HepG2 (cell line): ENCODE results near the gene TRAPPC10. TPM values are rescaled to one million over a fixed set of nuclear protein-coding genes. Genes with fewer than 3 reads are reported as not detected.

Source experiments
- BCL6 ChIP-seq: IDR thresholded peaks from 2 replicates; pipeline ENCODE4 v1.6.1; 2016; ENCODE audit warnings: missing genetic modification reagents, missing compliant biosample characterization
- FOXK2 ChIP-seq: fragments of 450-650 bp; IDR thresholded peaks from 2 replicates; pipeline ENCODE4 v1.6.1; 2016
- HNF4G ChIP-seq, 2 experiments: sonication (generic) in 1 of 2; formaldehyde crosslinking in 1 of 2; IDR thresholded peaks; 2 replicates each; pipeline versions ENCODE4 v1.4.0 to v1.6.1; 2011 to 2020; ENCODE audit warnings: borderline replicate concordance in 2 of 2, low read depth in 2 of 2, mild to moderate bottlenecking in 2 of 2, low read length in 1 of 2, missing genetic modification reagents in 1 of 2, moderate library complexity in 1 of 2
- MTA1 ChIP-seq: sonication (generic); formaldehyde crosslinking; IDR thresholded peaks from 2 replicates; pipeline ENCODE4 v1.4.0; 2020; ENCODE audit warnings: missing genetic modification reagents, mild to moderate bottlenecking, borderline replicate concordance
- RAD21 ChIP-seq: fragments of 450-650 bp; formaldehyde crosslinking; IDR thresholded peaks from 2 replicates; pipeline ENCODE4 v1.5.0; 2020; ENCODE audit warnings: mild to moderate bottlenecking
- SMC3 ChIP-seq: IDR thresholded peaks from 2 replicates; pipeline ENCODE4 v1.6.1; 2011; ENCODE audit warnings: low read length, improper control_type of control experiment
- SUZ12 ChIP-seq: fragments of 150-350 bp; IDR thresholded peaks from 2 replicates; pipeline ENCODE4 v1.6.1; 2014; ENCODE audit warnings: low read depth, low read length
- ZNF674 ChIP-seq: sonication (generic); formaldehyde crosslinking; IDR thresholded peaks from 2 replicates; pipeline ENCODE4 v1.5.0; 2020; ENCODE audit warnings: low read depth, mild to moderate bottlenecking, missing genetic modification reagents
- ZNF772 ChIP-seq: sonication (generic); formaldehyde crosslinking; IDR thresholded peaks from 2 replicates; pipeline ENCODE4 v1.5.0; 2020; ENCODE audit warnings: mild to moderate bottlenecking, missing genetic modification reagents
- polyA plus RNA-seq, 8 experiments: library from polyadenylated mRNA; depleted of rRNA in 3 of 8; stranded (reverse) in 7 of 8; unstranded in 1 of 8; fragments of >200 nt; fragmentation: Illumina TruSeq in 4 of 8; extraction: Trizol in 4 of 8; gene quantifications; 2 replicates each; pipeline versions ENCODE4 v1.2.1 to v1.2.3, GENCODE V29; 2011 to 2016; ENCODE audit warnings: low read depth in 4 of 8, missing spikeins in 1 of 8, mixed read lengths in 1 of 8; ENCODE audit not compliant: insufficient read depth in 1 of 8
- total RNA-seq, 5 experiments: library from RNA; depleted of rRNA; stranded (reverse); fragments of >200 nt; fragmentation: Illumina TruSeq; extraction: Trizol; gene quantifications; 2 replicates each; pipeline ENCODE4 v1.2.3, GENCODE V29; 2016; ENCODE audit warnings: low read depth in 1 of 5
- TF ChIP-seq, protein P1 (sequence below): sonication (generic); formaldehyde crosslinking; conservative IDR thresholded peaks from 2 replicates; pipeline ENCODE4 v1.4.0; 2020; ENCODE audit warnings: mild to moderate bottlenecking, missing genetic modification reagents, moderate library complexity
- TF ChIP-seq, protein P2 (sequence below): sonication (generic); formaldehyde crosslinking; IDR thresholded peaks from 2 replicates; pipeline ENCODE4 v1.8.0; 2022; ENCODE audit warnings: missing genetic modification reagents, mild to moderate bottlenecking, moderate library complexity, borderline replicate concordance
- TF ChIP-seq, protein P3 (sequence below): sonication (generic); formaldehyde crosslinking; IDR thresholded peaks from 2 replicates; pipeline ENCODE4 v1.5.1; 2020; ENCODE audit warnings: missing genetic modification reagents, mild to moderate bottlenecking, borderline replicate concordance

Gene TRAPPC10
- total and polyA plus RNA-seq, 2 of the 13 experiments (the other 11 are each of a cell fraction or from before 2014, with no cell fraction given) = 10.6 to 16.5 TPM

DNA sequence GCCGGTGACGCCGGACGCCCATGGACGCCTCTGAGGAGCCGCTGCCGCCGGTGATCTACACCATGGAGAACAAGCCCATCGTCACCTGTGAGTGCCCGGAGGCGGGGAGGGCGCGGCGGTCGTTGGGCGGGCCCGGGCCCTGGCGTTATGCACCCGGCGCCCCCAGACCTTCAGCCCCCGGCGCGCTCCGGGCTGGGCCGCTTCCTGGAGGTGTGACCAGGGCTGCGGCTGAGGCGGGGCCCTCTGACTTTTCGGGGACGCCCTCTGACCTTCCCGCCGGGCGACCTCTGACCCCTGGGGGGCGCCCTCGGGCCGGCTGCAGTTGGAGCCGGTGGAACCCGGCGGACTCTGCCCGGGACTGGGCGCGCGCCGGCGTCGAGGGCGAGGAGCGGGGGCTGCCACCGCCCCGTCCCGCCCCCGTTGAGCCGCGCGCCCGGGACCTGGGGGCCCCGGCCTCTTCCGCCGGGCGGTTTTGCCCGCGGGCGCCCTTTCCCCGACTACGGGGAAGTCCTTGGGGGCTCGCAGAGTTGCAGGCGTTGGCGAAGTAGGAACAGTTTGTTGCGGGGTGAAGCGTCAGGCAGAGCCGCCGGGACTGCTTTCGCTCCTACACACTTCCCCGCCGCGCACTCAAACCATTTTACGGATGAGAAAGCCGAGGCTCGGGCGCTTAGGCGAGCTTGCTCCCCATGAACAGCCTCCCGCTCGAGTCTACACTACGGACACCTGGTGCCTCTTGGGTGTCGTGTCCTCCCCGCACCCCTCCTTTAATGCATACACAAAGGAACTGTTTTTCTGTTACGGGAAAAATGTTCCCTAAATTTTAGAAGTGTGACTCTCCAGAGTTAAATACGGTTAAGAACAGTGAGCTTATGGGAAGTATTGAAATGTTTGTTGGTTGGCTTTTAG is 618 bp downstream of the TRAPPC10 start (continued):
- TF ChIP-seq, protein P1, sequence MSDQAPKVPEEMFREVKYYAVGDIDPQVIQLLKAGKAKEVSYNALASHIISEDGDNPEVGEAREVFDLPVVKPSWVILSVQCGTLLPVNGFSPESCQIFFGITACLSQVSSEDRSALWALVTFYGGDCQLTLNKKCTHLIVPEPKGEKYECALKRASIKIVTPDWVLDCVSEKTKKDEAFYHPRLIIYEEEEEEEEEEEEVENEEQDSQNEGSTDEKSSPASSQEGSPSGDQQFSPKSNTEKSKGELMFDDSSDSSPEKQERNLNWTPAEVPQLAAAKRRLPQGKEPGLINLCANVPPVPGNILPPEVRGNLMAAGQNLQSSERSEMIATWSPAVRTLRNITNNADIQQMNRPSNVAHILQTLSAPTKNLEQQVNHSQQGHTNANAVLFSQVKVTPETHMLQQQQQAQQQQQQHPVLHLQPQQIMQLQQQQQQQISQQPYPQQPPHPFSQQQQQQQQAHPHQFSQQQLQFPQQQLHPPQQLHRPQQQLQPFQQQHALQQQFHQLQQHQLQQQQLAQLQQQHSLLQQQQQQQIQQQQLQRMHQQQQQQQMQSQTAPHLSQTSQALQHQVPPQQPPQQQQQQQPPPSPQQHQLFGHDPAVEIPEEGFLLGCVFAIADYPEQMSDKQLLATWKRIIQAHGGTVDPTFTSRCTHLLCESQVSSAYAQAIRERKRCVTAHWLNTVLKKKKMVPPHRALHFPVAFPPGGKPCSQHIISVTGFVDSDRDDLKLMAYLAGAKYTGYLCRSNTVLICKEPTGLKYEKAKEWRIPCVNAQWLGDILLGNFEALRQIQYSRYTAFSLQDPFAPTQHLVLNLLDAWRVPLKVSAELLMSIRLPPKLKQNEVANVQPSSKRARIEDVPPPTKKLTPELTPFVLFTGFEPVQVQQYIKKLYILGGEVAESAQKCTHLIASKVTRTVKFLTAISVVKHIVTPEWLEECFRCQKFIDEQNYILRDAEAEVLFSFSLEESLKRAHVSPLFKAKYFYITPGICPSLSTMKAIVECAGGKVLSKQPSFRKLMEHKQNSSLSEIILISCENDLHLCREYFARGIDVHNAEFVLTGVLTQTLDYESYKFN (CRISPR knock-in tag) = no peak; the same call in 1 of the 2 replicates
- TF ChIP-seq SUZ12 = no peak
- TF ChIP-seq HNF4G (IDR thresholded peaks at IDR 0.05; ENCODE audit: borderline replicate concordance, low read depth, low read length) = peak; percentile 83
- peak; percentile 74; the same call in 1 of the 2 replicates for TF ChIP-seq HNF4G (CRISPR knock-in tag; IDR thresholded peaks at IDR 0.05; ENCODE audit: borderline replicate concordance, low read depth)
- peak; percentile 79 for TF ChIP-seq RAD21 (CRISPR knock-in tag)
- TF ChIP-seq ZNF674 (CRISPR knock-in tag) = no peak
- TF ChIP-seq, protein P2, sequence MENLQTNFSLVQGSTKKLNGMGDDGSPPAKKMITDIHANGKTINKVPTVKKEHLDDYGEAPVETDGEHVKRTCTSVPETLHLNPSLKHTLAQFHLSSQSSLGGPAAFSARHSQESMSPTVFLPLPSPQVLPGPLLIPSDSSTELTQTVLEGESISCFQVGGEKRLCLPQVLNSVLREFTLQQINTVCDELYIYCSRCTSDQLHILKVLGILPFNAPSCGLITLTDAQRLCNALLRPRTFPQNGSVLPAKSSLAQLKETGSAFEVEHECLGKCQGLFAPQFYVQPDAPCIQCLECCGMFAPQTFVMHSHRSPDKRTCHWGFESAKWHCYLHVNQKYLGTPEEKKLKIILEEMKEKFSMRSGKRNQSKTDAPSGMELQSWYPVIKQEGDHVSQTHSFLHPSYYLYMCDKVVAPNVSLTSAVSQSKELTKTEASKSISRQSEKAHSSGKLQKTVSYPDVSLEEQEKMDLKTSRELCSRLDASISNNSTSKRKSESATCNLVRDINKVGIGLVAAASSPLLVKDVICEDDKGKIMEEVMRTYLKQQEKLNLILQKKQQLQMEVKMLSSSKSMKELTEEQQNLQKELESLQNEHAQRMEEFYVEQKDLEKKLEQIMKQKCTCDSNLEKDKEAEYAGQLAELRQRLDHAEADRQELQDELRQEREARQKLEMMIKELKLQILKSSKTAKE = peak; percentile 19; the same call in 1 of the 2 replicates
- TF ChIP-seq ZNF772 (CRISPR knock-in tag) = 0 out of 2 replicates have a peak, but pooled peaks have one; percentile 44
- TF ChIP-seq BCL6 (CRISPR knock-in tag) = peak; percentile 25; the same call in 1 of the 2 replicates
- no peak for TF ChIP-seq SMC3
- TF ChIP-seq MTA1 (CRISPR knock-in tag) = no peak; the same call in 1 of the 2 replicates
- TF ChIP-seq FOXK2 = no peak
- TF ChIP-seq, protein P3, sequence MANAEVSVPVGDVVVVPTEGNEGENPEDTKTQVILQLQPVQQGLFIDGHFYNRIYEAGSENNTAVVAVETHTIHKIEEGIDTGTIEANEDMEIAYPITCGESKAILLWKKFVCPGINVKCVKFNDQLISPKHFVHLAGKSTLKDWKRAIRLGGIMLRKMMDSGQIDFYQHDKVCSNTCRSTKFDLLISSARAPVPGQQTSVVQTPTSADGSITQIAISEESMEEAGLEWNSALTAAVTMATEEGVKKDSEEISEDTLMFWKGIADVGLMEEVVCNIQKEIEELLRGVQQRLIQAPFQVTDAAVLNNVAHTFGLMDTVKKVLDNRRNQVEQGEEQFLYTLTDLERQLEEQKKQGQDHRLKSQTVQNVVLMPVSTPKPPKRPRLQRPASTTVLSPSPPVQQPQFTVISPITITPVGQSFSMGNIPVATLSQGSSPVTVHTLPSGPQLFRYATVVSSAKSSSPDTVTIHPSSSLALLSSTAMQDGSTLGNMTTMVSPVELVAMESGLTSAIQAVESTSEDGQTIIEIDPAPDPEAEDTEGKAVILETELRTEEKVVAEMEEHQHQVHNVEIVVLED (CRISPR knock-in tag) = peak; percentile 24; the same call in 1 of the 2 replicates
